HG03520 (cell line): ENCODE data around the gene LRRIQ4.

Source experiments
- ATAC-seq: cut with Tn5 transposase; IDR thresholded peaks from one replicate; pipeline ENCODE4 v1.9.1; 2021; ENCODE audit warnings: mild to moderate bottlenecking, moderate library complexity; ENCODE audit not compliant: unreplicated experiment

The LRRIQ4 gene

GRCh38 chr3:169809230-169809795 is 3.4 kb upstream of the LRRIQ4 start:
- no peak for ATAC-seq

GRCh38 chr3:169811631-169812331 is 889 bp upstream of the LRRIQ4 start:
- ATAC-seq: no peak

GRCh38 chr3:169813278-169813677 is 608 bp downstream of the LRRIQ4 start:
- no peak for ATAC-seq

GRCh38 chr3:169813757-169814517 is 1.3 kb downstream of the LRRIQ4 start:
- peak; percentile 95 for ATAC-seq

- no peak for ATAC-seq
Measured at GRCh38 chr3:169815590-169816150, 3.0 kb downstream of the LRRIQ4 start.

GRCh38 chr3:169818316-169818715 is 5.6 kb downstream of the LRRIQ4 start:
- no peak for ATAC-seq

- ATAC-seq: no peak
Measured at GRCh38 chr3:169822091-169822490, 9.4 kb downstream of the LRRIQ4 start.

- no peak for ATAC-seq
Measured at GRCh38 chr3:169822540-169822939, 9.9 kb downstream of the LRRIQ4 start.

GRCh38 chr3:169822983-169823382 is 10.3 kb downstream of the LRRIQ4 start:
- ATAC-seq: no peak

- no peak for ATAC-seq
Measured at GRCh38 chr3:169825316-169825715, 12.6 kb downstream of the LRRIQ4 start.

GRCh38 chr3:169827712-169828111 is 15.0 kb downstream of the LRRIQ4 start:
- ATAC-seq: no peak

GRCh38 chr3:169835533-169835932 is 22.9 kb downstream of the LRRIQ4 start:
- no peak for ATAC-seq

- peak; percentile 82 for ATAC-seq
Measured at GRCh38 chr3:169836078-169836941, 23.6 kb downstream of the LRRIQ4 start.

GRCh38 chr3:169836942-169837275 is 24.2 kb downstream of the LRRIQ4 start:
- ATAC-seq: no peak

- no peak for ATAC-seq
Measured at GRCh38 chr3:169838511-169839030, 25.9 kb downstream of the LRRIQ4 start.

GRCh38 chr3:169841171-169841570 is 28.5 kb downstream of the LRRIQ4 start:
- ATAC-seq: no peak

- ATAC-seq: no peak
Measured at GRCh38 chr3:169842960-169843359, 30.3 kb downstream of the LRRIQ4 start.

- ATAC-seq: peak; percentile 96
Measured at GRCh38 chr3:169846458-169847193, 34.0 kb downstream of the LRRIQ4 start.

- ATAC-seq: no peak
Measured at GRCh38 chr3:169847896-169848295, 35.2 kb downstream of the LRRIQ4 start.

GRCh38 chr3:169848741-169849140 is 36.1 kb downstream of the LRRIQ4 start:
- no peak for ATAC-seq
